ENCODE measurements around the gene LDLRAD4. TPM values are rescaled to one million over a fixed set of nuclear protein-coding genes. Genes with fewer than 3 reads are reported as not detected.
A peak's percentile ranks its signal among the peaks of the same experiment; 100 is the strongest.

Gene LDLRAD4
- total RNA-seq, 4 donors from 2014 or later: 2.7 to 22.5 (median 10.8) TPM

- TF ChIP-seq POLR2A (IDR thresholded peaks at IDR 0.05) (no peak), CTCF (IDR thresholded peaks at IDR 0.05) (no peak)
- H3K4me3 ChIP-seq (ENCODE audit: low read depth, poor library complexity, severe bottlenecking): no peak overlapping the region
- no peak for DNase-seq (ENCODE audit: low spot score in 2 of 2)
- 82% methylated on average over 16 of the region's 16 CpGs for WGBS, 2 donors
- intact Hi-C loops (cut with DNase I; ENCODE audit: low total_unique reads): no loop called here
These were observed 390.4 kb downstream of the LDLRAD4 start for GRCh38 chr18:13608791-13609532.

- peak overlapping the region; percentile 13 for H3K4me3 ChIP-seq (ENCODE audit: low read depth, poor library complexity, severe bottlenecking)
- intact Hi-C loops (cut with DNase I; ENCODE audit: low total_unique reads): no loop called here
- DNase-seq (ENCODE audit: low spot score in 2 of 2): no peak
- no peak for TF ChIP-seq POLR2A (IDR thresholded peaks at IDR 0.05)
- TF ChIP-seq CTCF (IDR thresholded peaks at IDR 0.05): no peak
- 48% methylated on average over 11 of the region's 11 CpGs for WGBS, 2 donors
These were observed 392.1 kb downstream of the LDLRAD4 start for GRCh38 chr18:13610555-13611141.

- 9 to 11% methylated on average over 14 of the region's 14 CpGs for WGBS, 2 donors
- no peak for TF ChIP-seq CTCF (IDR thresholded peaks at IDR 0.05)
- no peak for TF ChIP-seq POLR2A (IDR thresholded peaks at IDR 0.05)
- intact Hi-C loops (cut with DNase I; ENCODE audit: low total_unique reads): no loop called here
- peak overlapping the region; percentile 13 for H3K4me3 ChIP-seq (ENCODE audit: low read depth, poor library complexity, severe bottlenecking)
- no peak for DNase-seq (ENCODE audit: low spot score in 2 of 2)
These were observed 392.6 kb downstream of the LDLRAD4 start for GRCh38 chr18:13611142-13611600.

GRCh38 chr18:13611601-13612195, 393.1 kb downstream of the LDLRAD4 start:
- H3K4me3 ChIP-seq (ENCODE audit: low read depth, poor library complexity, severe bottlenecking): no peak overlapping the region
- no peak for DNase-seq (ENCODE audit: low spot score in 2 of 2)
- TF ChIP-seq CTCF (IDR thresholded peaks at IDR 0.05) (no peak), POLR2A (IDR thresholded peaks at IDR 0.05) (no peak)
- WGBS, 2 donors: 4 to 23% methylated on average over 23 to 24 of the region's 24 CpGs
- intact Hi-C loops (cut with DNase I; ENCODE audit: low total_unique reads): no loop called here

- WGBS, 2 donors: 49 to 51% methylated on average over 20 of the region's 20 CpGs
- intact Hi-C loops (cut with DNase I; ENCODE audit: low total_unique reads): no loop called here
- DNase-seq (ENCODE audit: low spot score in 2 of 2): no peak
- no peak overlapping the region for H3K4me3 ChIP-seq (ENCODE audit: low read depth, poor library complexity, severe bottlenecking)
- no peak for TF ChIP-seq POLR2A (IDR thresholded peaks at IDR 0.05)
- no peak for TF ChIP-seq CTCF (IDR thresholded peaks at IDR 0.05)
These were observed 393.8 kb downstream of the LDLRAD4 start for GRCh38 chr18:13612196-13612997.

Data from lower leg skin (tissue), 4 donors.